Spinal cord (tissue), 10 donors: ENCODE measurements around the gene EMILIN2. TPM values are rescaled to one million over a fixed set of nuclear protein-coding genes. Genes with fewer than 3 reads are reported as not detected.
"Not testable (repeated sequence)": the region's sequence is repeated elsewhere in the genome, so short reads cannot be mapped to it uniquely, and the experiment has no call there.

ENCODE experiments used
- DNase-seq, 6 donors: peaks; one replicate each; pipeline versions ENCODE4 v3.0.0 to v3.0.0-alpha.2; 2013 to 2015; ENCODE audit warnings: low spot score in 6 of 6, low read depth in 4 of 6
- H3K27ac ChIP-seq: one replicate; pipeline ENCODE4 v1.5.1; 2013; ENCODE audit warnings: low read depth, low read length, control low read depth
- H3K27me3 ChIP-seq: one replicate; pipeline ENCODE4 v1.6.1; 2013; ENCODE audit warnings: low read length; ENCODE audit not compliant: control insufficient read depth, insufficient read depth
- H3K36me3 ChIP-seq: one replicate; pipeline ENCODE4 v1.6.1; 2013; ENCODE audit warnings: low read length; ENCODE audit not compliant: control insufficient read depth, insufficient read depth
- H3K4me1 ChIP-seq: one replicate; pipeline ENCODE4 v1.6.1; 2013; ENCODE audit warnings: low read length; ENCODE audit not compliant: control insufficient read depth, insufficient read depth
- H3K4me3 ChIP-seq: one replicate; pipeline ENCODE4 v1.5.1; 2013; ENCODE audit warnings: low read depth, low read length, control low read depth
- H3K9me3 ChIP-seq: one replicate; pipeline ENCODE4 v1.6.1; 2013; ENCODE audit warnings: low read length; ENCODE audit not compliant: control insufficient read depth, insufficient read depth
- WGBS: methylation state at CpG from one replicate; pipeline ENCODE4 v1.1.5; 2013; ENCODE audit warnings: missing lambda C conversion rate; ENCODE audit not compliant: insufficient coverage; 5-methylcytosine and 5-hydroxymethylcytosine counted together
- polyA plus RNA-seq, 2 donors: library from polyadenylated mRNA; unstranded; fragments of 120-200 nt; gene quantifications; one replicate each; pipeline ENCODE4 v1.2.1, GENCODE V29; 2013; ENCODE audit not compliant: insufficient read length in 2 of 2
- total RNA-seq, 2 donors: library from RNA; depleted of rRNA in 1 of 2; stranded (reverse); fragments of 120-200 nt in 1 of 2; fragments of >200 nt in 1 of 2; gene quantifications; one replicate each; pipeline versions ENCODE4 v1.2.3 to v1.2.4, GENCODE V29; 2013 to 2014
- donor health status: healthy.

EMILIN2 gene
- total and polyA plus RNA-seq, 4 donors = 5.6 to 20.1 (median 12.0) TPM

DNA sequence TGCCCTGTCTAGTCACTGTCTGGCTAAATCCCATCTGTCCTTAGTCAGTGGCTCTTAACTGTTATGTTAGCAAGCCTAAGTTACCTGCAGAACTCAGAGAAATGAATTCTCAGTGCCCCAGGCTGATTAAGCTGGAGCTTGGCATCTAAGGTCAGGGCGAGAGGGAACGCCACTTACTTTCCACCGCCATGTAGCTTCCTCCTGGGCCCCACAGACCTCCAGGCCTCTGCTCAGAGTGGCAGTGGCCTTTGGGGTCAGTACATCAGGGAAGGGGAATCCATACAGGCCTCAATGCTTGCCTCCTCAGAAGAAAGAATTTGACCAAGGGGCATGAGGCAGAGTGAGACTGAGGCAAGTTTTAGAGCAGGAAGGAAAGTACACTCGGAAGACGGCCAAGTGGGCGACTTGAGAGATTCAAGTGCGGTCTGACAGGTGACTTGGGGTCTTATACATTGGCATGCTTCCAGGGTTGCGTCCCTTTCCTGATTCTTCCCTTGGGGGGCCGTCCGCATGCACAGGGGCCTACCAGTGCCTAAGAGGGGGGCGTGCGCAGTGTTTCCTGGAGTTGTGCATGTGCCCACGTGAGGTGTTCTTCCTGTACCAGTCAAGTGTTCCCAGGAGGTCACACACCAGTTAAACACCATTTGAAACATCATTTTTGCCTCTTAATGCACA, 64.1 kb downstream of the EMILIN2 start:
- H3K9me3 ChIP-seq = no peaks in the 10 kb centered on the region
- no peak for DNase-seq
- peaks cover 10% of the 10 kb centered on the region for H3K27me3 ChIP-seq
- H3K4me1 ChIP-seq = peaks cover 22% of the 10 kb centered on the region
- H3K36me3 ChIP-seq = peaks cover 51% of the 10 kb centered on the region
- H3K27ac ChIP-seq = no peak overlapping the region
- H3K4me3 ChIP-seq = no peak overlapping the region
- 92% methylated on average over 12 of the region's 13 CpGs for WGBS

DNA sequence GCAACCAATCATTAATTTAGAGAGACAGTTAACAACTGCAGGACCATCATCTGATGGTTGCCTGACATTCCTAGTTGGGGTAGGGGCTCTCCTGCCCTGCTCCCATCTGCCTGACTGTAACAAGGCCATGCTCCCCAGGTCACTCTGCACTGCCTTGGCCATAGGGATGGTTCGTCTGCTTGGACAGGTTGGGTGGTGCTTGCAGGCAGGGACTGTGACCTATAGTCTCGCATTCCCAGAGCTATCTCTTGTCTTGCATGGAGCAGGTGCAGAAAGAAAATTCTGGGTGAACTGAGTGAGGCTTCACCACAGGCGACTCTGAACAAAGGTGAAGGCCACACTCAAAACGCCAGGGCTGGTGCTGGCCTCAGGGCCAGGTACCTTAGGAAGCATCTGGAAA, 64.7 kb downstream of the EMILIN2 start:
- no peak for DNase-seq
- H3K9me3 ChIP-seq = no peaks in the 10 kb centered on the region
- peaks cover 5% of the 10 kb centered on the region for H3K27me3 ChIP-seq
- H3K4me3 ChIP-seq = no peak overlapping the region
- 95% methylated on average over 4 of the region's 4 CpGs for WGBS
- peaks cover 17% of the 10 kb centered on the region for H3K4me1 ChIP-seq
- H3K36me3 ChIP-seq = peaks cover 51% of the 10 kb centered on the region
- H3K27ac ChIP-seq = no peak overlapping the region

DNA sequence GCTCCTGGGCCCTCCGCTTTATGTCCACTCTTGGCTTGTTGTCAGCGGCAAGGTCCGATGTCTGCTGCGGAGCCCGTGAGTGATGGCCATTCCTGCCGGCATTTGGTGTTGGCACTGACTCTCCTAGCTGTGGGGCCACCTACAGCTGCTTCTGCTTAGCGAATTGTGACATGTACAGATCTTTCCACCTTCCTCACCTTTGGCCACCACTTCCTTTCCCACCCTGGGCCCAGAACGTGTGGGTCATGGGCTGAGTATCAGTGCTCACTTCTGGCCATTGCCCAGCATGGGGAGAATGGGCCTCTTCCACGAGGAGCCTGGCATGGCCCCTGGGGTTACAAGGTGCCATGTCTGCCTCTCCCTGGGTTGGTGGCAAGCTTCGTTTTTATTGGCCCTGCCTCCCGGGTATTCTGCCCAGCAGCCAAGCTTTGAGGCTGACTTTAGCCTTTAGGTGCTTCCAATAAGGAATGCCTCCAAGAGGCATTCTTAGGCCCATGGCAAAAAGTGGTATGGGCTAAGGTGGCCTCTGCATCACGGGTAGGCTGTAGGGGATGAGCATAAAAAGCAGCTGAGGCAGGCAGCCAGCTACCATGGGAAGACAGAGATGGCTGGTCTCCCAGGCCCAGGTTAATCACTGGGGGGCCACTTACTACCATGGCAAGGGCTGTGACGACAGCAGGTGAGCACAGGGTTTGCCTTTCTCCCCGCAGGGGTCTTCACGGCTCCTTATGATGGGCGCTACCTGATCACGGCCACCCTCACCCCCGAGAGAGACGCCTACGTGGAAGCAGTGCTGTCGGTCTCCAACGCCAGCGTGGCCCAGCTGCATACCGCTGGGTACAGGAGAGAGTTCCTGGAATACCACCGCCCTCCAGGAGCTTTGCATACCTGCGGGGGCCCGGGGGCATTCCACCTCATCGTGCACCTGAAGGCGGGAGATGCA, 65.8 kb downstream of the EMILIN2 start:
- no peak for DNase-seq
- no peak overlapping the region for H3K4me3 ChIP-seq
- no peak overlapping the region for H3K27ac ChIP-seq
- H3K4me1 ChIP-seq = peaks cover 16% of the 10 kb centered on the region
- no peaks in the 10 kb centered on the region for H3K27me3 ChIP-seq
- peaks cover 54% of the 10 kb centered on the region for H3K36me3 ChIP-seq
- WGBS = 96% methylated on average over 28 of the region's 29 CpGs
- no peaks in the 10 kb centered on the region for H3K9me3 ChIP-seq

DNA sequence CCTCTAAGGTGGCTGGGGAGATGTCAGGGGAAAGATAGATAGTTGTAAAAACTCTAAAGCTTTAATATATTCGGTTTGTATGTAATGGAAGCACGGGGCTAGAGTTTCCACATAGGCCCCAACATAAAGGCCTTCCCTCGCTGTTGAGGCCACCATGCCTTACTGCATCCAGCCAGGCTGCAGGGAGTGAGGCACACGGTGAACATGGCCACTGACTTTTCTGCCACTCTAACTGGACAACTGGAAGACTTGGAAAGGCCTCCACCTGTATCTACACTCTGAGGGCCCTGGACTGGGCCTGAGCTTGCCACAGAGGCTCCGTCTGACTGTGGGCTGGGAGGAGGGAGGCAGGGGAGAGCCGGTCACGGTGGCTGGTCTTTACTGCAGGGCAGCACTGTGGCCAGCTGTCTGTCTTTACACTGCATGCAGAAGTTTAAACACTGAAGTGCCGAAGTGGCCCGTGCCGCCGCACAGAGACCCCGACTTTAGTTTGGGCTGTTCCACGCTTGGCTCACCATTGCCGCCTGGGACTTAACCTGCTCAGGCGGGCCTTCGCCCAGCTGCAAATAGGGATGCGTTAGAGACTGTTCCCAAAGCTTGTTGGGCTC, 66.7 kb downstream of the EMILIN2 start:
- H3K4me3 ChIP-seq = no peak overlapping the region
- DNase-seq = no peak
- H3K27ac ChIP-seq = no peak overlapping the region
- H3K36me3 ChIP-seq = peaks cover 54% of the 10 kb centered on the region
- H3K27me3 ChIP-seq = no peaks in the 10 kb centered on the region
- peaks cover 15% of the 10 kb centered on the region for H3K4me1 ChIP-seq
- no peaks in the 10 kb centered on the region for H3K9me3 ChIP-seq
- WGBS = 76% methylated on average over 16 of the region's 17 CpGs

DNA sequence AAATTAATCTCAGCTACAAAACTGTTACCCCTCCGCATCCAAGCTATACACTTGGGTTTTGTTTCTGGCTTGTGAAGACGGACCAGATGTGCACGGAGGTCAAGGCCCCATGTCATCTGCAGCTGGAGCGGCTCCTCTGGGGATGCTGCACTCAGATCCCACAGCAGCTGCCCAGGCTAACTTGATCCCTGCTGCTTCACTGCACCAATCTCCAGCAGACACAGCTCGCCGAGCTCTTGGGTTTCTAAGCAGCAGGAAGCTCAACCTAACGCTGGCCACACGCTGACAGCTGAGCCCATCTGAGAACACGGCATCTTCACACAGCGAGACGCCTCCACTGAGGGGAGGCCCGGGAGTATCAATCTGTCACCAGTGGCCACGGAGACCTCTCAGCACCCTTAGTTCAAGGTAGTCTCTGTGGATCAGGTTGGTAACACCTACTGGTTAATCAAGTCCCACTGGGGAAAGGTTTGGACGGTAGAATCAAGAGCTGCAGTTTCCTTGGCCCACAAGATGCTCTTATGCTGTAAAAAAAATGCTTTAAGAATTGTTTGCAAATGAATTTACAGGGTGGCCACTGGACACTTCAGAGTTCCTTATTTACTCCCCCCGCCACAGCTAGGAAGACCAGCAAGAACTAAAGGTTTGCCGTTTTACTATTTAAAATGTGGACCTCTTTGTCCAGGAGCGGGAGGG, 67.5 kb downstream of the EMILIN2 start:
- H3K27ac ChIP-seq = no peak overlapping the region

DNA sequence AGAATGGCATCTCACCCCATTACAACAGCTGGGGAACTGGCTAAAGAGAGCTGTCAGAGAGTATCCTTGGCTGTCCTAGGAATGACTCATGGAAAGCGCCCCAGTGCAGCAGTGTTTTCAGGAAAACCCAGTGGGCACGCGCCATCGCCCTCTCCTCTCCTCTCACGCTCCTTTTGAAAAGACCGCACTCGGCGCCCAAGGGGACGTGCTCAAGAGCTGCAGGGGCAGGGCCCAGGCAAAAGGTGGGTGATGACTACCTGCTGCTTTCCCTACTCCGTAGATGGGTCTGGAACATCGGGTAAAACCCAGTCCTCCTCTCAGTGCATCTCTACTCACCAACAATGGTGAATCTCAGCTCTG, 68.1 kb downstream of the EMILIN2 start:
- peaks cover 59% of the 10 kb centered on the region for H3K36me3 ChIP-seq
- WGBS = 92% methylated on average over 11 of the region's 11 CpGs
- no peaks in the 10 kb centered on the region for H3K27me3 ChIP-seq
- DNase-seq = no peak
- peaks cover 11% of the 10 kb centered on the region for H3K4me1 ChIP-seq
- no peak overlapping the region for H3K4me3 ChIP-seq
- H3K9me3 ChIP-seq = no peaks in the 10 kb centered on the region
- H3K27ac ChIP-seq = no peak overlapping the region

More for the DNA sequence above, 67.5 kb downstream of the EMILIN2 start:
- H3K27me3 ChIP-seq = no peaks in the 10 kb centered on the region
- H3K4me1 ChIP-seq = peaks cover 11% of the 10 kb centered on the region
- H3K4me3 ChIP-seq = no peak overlapping the region
- H3K36me3 ChIP-seq = peaks cover 59% of the 10 kb centered on the region
- H3K9me3 ChIP-seq = no peaks in the 10 kb centered on the region
- WGBS = 68% methylated on average over 15 of the region's 17 CpGs
- DNase-seq = no peak

DNA sequence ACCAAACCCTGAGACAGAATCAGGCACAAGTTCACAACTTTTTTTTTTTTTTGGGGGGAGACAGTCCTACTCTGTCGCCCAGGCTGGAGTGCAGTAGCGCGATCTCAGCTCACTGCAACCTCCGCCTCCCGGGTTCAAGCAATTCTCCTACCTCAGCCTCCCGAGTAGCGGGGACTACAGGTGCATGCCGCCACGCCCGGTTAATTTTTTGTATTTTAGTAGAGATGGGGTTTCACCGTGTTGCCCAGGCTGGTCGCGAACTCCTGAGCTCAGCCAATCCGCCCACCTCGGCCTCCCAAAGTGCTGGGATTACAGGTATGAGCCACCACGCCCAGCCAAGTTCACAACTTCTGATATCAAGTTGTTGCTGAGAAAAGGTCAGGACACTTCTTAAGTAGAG, 68.7 kb downstream of the EMILIN2 start:
- H3K4me1 ChIP-seq = peaks cover 11% of the 10 kb centered on the region
- H3K4me3 ChIP-seq, DNase-seq, H3K27me3 ChIP-seq, H3K9me3 ChIP-seq, H3K27ac ChIP-seq: not testable (repeated sequence)
- 89% methylated on average over 7 of the region's 16 CpGs for WGBS
- H3K36me3 ChIP-seq = peaks cover 59% of the 10 kb centered on the region

DNA sequence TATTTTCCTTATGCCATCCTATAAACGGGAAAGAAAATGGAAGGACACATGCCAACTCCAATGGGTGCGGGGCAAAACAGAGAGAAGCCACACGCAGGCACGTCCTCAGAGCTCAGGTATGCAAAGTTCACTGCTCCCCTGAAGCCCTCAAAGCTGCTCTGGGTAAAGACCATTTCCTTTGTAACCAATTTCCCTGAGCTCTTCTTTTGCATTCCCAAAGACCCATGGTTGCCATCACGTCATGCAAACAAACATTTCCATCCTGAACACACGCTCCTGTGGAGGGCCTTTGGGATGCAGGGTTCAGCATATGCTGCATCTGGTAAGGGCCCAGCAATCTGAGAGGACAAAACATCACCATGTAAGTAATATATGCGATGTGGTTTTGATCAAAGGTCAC, 69.4 kb downstream of the EMILIN2 start:
- DNase-seq = no peak
- Histone ChIP-seq H3K4me3 (no peak overlapping the region), H3K4me1 (peaks cover 11% of the 10 kb centered on the region), H3K27me3 (no peaks in the 10 kb centered on the region), H3K27ac (no peak overlapping the region), H3K36me3 (peaks cover 66% of the 10 kb centered on the region), H3K9me3 (no peaks in the 10 kb centered on the region)
- WGBS = 70% methylated on average over 4 of the region's 7 CpGs

DNA sequence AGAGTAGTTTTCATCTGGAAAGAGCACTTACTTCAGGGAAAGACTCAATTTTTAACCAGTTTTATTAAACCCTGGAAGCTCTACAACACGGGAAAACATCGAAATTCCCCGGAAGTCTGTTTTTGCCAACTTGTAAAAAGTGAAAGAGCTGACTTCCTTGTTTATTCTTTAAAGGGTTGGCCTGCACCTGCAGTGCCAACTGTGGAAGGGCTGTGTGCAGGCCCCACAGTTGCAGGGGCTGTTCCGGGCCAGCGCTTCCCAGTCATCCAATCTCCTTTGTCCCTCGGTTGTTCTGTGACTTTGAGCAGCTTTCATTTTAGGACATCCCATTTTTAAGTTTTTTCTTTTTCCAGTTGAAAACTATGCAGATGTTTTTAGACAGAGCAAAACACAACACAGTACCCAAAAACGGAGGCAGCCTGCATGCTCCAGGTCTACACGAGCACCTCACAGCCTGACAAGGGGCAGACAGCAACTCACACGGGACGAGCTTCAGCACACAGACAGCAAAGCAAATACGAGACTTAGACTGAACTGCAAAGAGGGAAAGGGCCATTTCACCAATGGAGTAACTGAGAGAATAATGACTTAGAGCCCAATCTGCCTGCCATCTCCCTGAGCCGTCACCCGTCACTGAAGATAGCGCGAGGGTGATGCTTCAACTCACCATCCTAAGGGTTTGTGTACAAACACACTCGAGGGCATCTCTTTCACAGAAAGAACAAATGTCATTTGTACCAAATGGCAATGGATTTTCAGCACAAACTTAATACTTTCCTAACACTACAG, 70.6 kb downstream of the EMILIN2 start:
- DNase-seq = no peak
- H3K9me3 ChIP-seq = no peaks in the 10 kb centered on the region
- peaks cover 69% of the 10 kb centered on the region for H3K36me3 ChIP-seq
- H3K27me3 ChIP-seq = no peaks in the 10 kb centered on the region
- no peak overlapping the region for H3K4me3 ChIP-seq
- peaks cover 11% of the 10 kb centered on the region for H3K4me1 ChIP-seq
- 46% methylated on average over 15 of the region's 16 CpGs for WGBS
- H3K27ac ChIP-seq = peak overlapping the region; percentile 22
